ENCODE data around the gene B3GNT5.

DNA sequence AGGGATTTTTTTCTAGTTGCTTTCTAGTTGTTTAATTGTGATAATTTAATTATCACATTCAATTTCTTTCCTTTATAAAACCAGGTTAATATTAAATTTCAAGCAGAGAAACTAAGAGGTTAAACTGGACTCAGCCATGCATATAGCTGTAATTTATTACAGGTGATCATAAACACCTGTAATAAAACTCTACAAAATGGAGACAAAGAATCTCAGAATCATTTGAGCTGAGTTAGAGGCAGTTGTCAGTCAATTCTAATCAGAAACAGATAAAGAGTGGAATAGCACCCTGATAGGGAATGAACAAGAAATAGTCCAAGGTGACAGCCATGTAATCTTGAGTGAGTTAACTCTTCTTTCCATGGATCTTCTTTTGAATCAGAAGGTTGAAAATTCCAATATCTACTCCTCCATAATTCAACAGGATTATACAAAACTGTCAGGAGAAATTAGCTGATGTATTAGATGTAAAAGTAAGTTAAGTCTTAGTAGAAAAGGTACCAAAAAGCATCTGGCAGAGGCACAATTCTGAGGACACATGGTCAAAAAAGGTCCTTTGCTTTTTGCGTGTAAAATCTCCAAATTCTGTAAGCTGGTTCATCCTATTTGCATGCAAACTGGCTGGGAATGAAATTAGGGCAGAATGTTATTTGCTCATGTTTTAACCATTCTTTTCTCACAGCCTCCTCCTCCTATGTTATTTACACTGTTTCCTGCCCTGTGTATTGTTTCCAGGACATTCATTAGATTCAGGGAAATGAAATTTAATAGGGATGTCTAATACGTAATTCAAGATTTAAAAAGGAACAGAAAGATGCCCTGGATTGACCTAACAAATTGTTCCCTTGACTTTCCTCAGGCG, 39.4 kb upstream of the B3GNT5 start:
- TF ChIP-seq GATA2 (IDR thresholded peaks at IDR 0.05; ENCODE audit: insufficient read depth, insufficient read length, low read depth, low read length) (no peak), POLR2AphosphoS5 (IDR thresholded peaks at IDR 0.05; ENCODE audit: insufficient read depth, low read depth, low read length) (no peak), EZH2 (IDR thresholded peaks at IDR 0.05; ENCODE audit: borderline replicate concordance, low read depth, low read length, severe bottlenecking) (no peak), JUN (IDR thresholded peaks at IDR 0.05; ENCODE audit: borderline replicate concordance, insufficient read depth, insufficient read length, low read depth) (no peak), POLR2A (IDR thresholded peaks at IDR 0.05; ENCODE audit: low read depth, low read length) (no peak), MYC (IDR thresholded peaks at IDR 0.05; ENCODE audit: low read depth, low read length) (no peak), MAX (IDR thresholded peaks at IDR 0.05; ENCODE audit: insufficient read depth, insufficient read length) (no peak)
- TF ChIP-seq, protein P1, sequence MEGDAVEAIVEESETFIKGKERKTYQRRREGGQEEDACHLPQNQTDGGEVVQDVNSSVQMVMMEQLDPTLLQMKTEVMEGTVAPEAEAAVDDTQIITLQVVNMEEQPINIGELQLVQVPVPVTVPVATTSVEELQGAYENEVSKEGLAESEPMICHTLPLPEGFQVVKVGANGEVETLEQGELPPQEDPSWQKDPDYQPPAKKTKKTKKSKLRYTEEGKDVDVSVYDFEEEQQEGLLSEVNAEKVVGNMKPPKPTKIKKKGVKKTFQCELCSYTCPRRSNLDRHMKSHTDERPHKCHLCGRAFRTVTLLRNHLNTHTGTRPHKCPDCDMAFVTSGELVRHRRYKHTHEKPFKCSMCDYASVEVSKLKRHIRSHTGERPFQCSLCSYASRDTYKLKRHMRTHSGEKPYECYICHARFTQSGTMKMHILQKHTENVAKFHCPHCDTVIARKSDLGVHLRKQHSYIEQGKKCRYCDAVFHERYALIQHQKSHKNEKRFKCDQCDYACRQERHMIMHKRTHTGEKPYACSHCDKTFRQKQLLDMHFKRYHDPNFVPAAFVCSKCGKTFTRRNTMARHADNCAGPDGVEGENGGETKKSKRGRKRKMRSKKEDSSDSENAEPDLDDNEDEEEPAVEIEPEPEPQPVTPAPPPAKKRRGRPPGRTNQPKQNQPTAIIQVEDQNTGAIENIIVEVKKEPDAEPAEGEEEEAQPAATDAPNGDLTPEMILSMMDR (IDR thresholded peaks at IDR 0.05; ENCODE audit: extremely low read depth in 1 of 2, insufficient read depth in 1 of 2, low read depth in 1 of 2, low read length in 2 of 2) = no peak
